Neural progenitor cell (in vitro differentiated cells): ENCODE results near the gene KLF13.

ENCODE experiments used
- CTCF ChIP-seq: fragments of 200-600 bp; sonication (generic); IDR thresholded peaks from 2 replicates; pipeline ENCODE4 v1.5.1; 2017; ENCODE audit warnings: antibody characterized with exemption, mild to moderate bottlenecking
- EZH2 ChIP-seq: fragments of 200-600 bp; sonication (generic); IDR thresholded peaks from 2 replicates; pipeline ENCODE4 v1.6.1; 2017; ENCODE audit warnings: antibody characterized with exemption, mild to moderate bottlenecking, moderate library complexity
- EZH2phosphoT487 ChIP-seq: fragments of 200-600 bp; sonication (generic); IDR thresholded peaks from 2 replicates; pipeline ENCODE4 v1.6.1; 2017; ENCODE audit warnings: antibody characterized with exemption

- no peak for TF ChIP-seq CTCF
- TF ChIP-seq EZH2: no peak
- TF ChIP-seq EZH2phosphoT487: no peak
Measured at GRCh38 chr15:31304751-31305365, 21.8 kb upstream of the KLF13 start.
